Measurements from ENCODE around the gene FZR1.

The FZR1 gene

DNA sequence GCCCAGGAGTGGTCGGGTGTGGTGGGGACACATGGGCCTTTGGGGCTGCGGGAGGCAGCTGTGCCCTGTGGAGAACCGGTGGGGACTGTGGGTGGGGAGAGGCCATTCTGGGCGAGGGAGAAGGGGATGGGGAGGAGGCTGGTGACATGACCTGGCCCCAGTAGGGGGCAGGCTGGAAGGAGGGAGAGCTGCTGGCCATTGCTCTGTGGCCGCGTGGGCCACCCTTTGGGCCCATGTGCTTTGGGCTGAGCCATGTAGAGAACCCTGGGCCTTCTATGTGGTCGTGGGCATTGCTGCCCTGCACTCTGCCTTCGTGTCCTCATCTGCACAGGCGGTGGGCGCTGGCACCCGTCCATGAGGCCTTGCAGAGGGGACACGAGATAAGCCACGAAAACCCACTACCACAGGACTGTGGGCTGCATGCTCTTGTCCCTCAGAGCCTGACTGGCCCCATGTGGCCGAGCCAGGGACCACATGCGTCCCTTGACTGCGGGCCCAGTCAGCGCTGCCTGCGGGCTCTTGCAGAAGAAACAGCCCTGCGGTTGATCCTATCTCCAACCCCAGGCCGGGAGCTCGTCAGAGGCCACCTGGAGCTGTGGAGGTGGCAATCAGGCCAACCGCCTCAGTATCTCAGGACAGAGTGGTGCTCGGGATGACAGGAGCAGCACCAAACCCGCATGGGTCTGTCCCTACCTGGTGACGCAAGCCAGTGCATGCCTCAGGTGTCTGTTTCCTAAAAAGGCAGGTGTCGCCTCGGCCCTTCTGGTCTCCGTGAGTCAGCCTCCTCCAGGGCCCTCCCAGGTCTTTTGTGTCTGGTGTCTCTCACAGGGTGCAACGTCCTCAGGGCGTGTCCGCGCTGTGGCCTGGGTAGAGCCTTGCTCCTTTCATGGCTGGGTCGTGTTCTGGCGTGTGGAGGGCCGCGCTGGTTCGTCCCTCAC is 14.3 kb downstream of the FZR1 start:
- ChIA-PET CTCF (no interaction called here), POLR2A (interaction anchor here (0.7 kb wide), 1 partner anchor 147 kb away, joined by 3 read pairs; no protein-coding TSS in a partner anchor)
- Histone ChIP-seq H3K9me3 (ENCODE audit: control extremely low read depth in 1 of 5, control insufficient read depth in 4 of 5, insufficient read depth in 2 of 5, low read depth in 1 of 5, low read length in 4 of 5) (no peaks in the 10 kb centered on the region), H3K27ac (ENCODE audit: insufficient read depth in 1 of 2, low read depth in 1 of 2, low read length in 2 of 2, poor library complexity in 1 of 2, severe bottlenecking in 2 of 2) (peak overlapping the region in 1 of 2 experiments; percentile 65), H3K27me3 (replicated peaks in 2 of 5; ENCODE audit: control insufficient read depth in 4 of 5, insufficient read depth in 5 of 5, low read length in 4 of 5) (no peaks in the 10 kb centered on the region), H3K4me3 (ENCODE audit: control insufficient read depth in 1 of 7, extremely low read depth in 1 of 7, insufficient read depth in 4 of 7, low read depth in 2 of 7, low read length in 6 of 7) (no peak overlapping the region), H3K4me1 (ENCODE audit: control extremely low read depth in 1 of 4, control insufficient read depth in 4 of 4, insufficient read depth in 4 of 4, low read length in 3 of 4) (peaks cover 0 to 3% (median 1%) of the 10 kb centered on the region in 4 experiments), H3K36me3 (ENCODE audit: control insufficient read depth in 4 of 4, insufficient read depth in 4 of 4, low read length in 3 of 4) (peaks cover 0 to 51% (median 41%) of the 10 kb centered on the region in 4 experiments)
- DNase-seq: peak; percentile 50 to 76 (median 64)
- 89% methylated on average over 31 of the region's 37 CpGs for WGBS (ENCODE audit: insufficient coverage)

GRCh38 chr19:3521104-3521445 is 15.0 kb downstream of the FZR1 start:
- peak; percentile 28 to 39 (median 31) for DNase-seq
- ChIA-PET CTCF (no interaction called here), POLR2A (no interaction called here)
- H3K4me1 ChIP-seq (ENCODE audit: control extremely low read depth in 1 of 4, control insufficient read depth in 4 of 4, insufficient read depth in 4 of 4, low read length in 3 of 4): peaks cover 0 to 3% (median 1%) of the 10 kb centered on the region in 4 experiments
- H3K9me3 ChIP-seq (ENCODE audit: control extremely low read depth in 1 of 5, control insufficient read depth in 4 of 5, insufficient read depth in 2 of 5, low read depth in 1 of 5, low read length in 4 of 5): no peaks in the 10 kb centered on the region
- peaks cover 0 to 57% (median 43%) of the 10 kb centered on the region in 4 experiments for H3K36me3 ChIP-seq (ENCODE audit: control insufficient read depth in 4 of 4, insufficient read depth in 4 of 4, low read length in 3 of 4)
- no peak overlapping the region for H3K4me3 ChIP-seq (ENCODE audit: control insufficient read depth in 1 of 7, extremely low read depth in 1 of 7, insufficient read depth in 4 of 7, low read depth in 2 of 7, low read length in 6 of 7)
- no peaks in the 10 kb centered on the region for H3K27me3 ChIP-seq (replicated peaks in 2 of 5; ENCODE audit: control insufficient read depth in 4 of 5, insufficient read depth in 5 of 5, low read length in 4 of 5)
- 75% methylated on average over 5 of the region's 7 CpGs for WGBS (ENCODE audit: insufficient coverage)
- H3K27ac ChIP-seq (ENCODE audit: insufficient read depth in 1 of 2, low read depth in 1 of 2, low read length in 2 of 2, poor library complexity in 1 of 2, severe bottlenecking in 2 of 2): peak overlapping the region in 1 of 2 experiments; percentile 65

DNA sequence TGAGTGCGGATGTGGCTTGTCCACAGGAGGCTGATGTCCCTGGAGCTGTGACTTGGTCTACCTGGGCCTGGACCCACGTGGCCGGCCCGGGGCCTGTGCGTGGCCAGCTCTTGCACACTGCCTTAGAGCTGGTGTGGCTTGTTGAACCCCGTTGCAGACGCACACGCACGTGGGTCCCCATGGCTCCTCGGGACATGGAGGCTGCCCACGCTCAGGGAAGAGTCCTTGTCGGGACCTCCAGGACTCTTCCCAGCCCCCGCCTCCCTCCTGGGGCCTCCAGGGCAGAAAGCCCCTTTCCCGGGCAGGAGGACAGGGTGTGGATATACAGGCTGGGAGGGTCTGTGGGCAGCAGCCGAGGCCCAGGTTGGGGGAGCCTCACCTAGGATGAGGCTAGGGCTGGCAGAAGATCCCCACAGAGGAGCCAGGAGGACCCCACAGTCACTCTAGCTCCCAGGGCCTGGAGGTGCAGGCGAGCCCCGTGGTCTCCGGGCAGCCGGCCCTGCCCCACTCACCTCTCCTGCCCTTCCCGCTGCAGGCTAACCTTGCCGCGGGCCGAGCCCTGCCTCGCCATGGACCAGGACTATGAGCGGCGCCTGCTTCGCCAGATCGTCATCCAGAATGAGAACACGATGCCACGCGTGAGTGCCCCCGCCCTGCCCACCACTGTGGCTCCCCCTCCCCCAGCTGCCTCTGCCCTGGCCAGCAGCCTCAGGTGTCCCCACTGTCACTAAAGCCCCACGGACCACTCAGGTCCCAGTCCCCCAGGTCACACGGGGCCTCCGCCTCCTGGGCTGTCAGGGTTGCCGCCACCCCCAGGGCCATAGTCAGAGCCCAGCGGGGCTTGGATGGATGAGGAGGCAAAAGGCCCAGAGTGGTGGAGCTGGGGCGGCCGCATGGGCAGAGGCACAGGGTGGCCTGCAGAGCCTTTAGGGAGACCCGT is 16.6 kb downstream of the FZR1 start:
- Histone ChIP-seq H3K36me3 (ENCODE audit: control insufficient read depth in 4 of 4, insufficient read depth in 4 of 4, low read length in 3 of 4) (peaks cover 2 to 70% (median 50%) of the 10 kb centered on the region in 4 experiments), H3K27me3 (replicated peaks in 2 of 5; ENCODE audit: control insufficient read depth in 4 of 5, insufficient read depth in 5 of 5, low read length in 4 of 5) (no peaks in the 10 kb centered on the region), H3K4me3 (ENCODE audit: control insufficient read depth in 1 of 7, extremely low read depth in 1 of 7, insufficient read depth in 4 of 7, low read depth in 2 of 7, low read length in 6 of 7) (no peak overlapping the region), H3K9me3 (ENCODE audit: control extremely low read depth in 1 of 5, control insufficient read depth in 4 of 5, insufficient read depth in 2 of 5, low read depth in 1 of 5, low read length in 4 of 5) (no peaks in the 10 kb centered on the region), H3K4me1 (ENCODE audit: control extremely low read depth in 1 of 4, control insufficient read depth in 4 of 4, insufficient read depth in 4 of 4, low read length in 3 of 4) (peaks cover 0 to 3% (median 1%) of the 10 kb centered on the region in 4 experiments), H3K27ac (ENCODE audit: insufficient read depth in 1 of 2, low read depth in 1 of 2, low read length in 2 of 2, poor library complexity in 1 of 2, severe bottlenecking in 2 of 2) (no peak overlapping the region)
- POLR2A ChIA-PET: no interaction called here
- DNase-seq: no peak
- 96% methylated on average over 39 of the region's 40 CpGs for WGBS (ENCODE audit: insufficient coverage)
- CTCF ChIA-PET: no interaction called here

DNA sequence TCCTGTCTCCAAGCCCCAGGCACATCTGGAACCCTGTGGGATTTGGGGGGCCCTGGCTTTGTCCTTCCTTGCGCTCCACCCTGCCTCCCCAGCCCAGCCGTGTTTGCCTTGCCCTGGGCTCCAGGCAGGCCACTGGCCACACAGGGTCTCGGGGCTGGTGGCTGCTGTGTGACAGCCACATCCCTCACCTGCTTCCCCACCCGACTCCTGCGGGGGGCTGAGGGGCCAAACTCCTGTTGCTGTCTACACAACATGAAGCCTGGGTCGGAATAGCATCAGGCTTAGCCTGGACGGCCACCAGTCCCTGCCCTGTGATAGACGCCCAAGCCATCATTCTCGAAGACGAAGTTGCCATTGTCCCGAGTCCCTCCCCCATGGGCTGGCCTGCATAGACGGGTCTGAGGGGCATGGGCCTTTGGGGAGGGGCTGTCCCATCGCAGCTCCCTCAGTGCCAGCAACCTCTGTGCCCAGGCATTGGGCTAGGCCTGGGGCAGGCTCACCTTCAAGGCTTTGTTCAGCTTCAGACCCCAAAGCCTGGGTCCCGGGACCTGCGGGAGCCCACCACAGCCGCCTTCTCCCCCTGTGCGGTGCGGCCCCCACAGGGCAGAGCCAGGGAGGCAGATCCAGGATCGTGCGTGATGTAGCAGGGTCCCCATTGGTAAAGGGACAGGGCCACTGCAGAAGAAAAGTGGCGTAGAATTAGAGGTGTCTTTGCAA is 17.4 kb downstream of the FZR1 start:
- ChIA-PET CTCF (no interaction called here), POLR2A (no interaction called here)
- Histone ChIP-seq H3K27me3 (replicated peaks in 2 of 5; ENCODE audit: control insufficient read depth in 4 of 5, insufficient read depth in 5 of 5, low read length in 4 of 5) (no peaks in the 10 kb centered on the region), H3K36me3 (ENCODE audit: control insufficient read depth in 4 of 4, insufficient read depth in 4 of 4, low read length in 3 of 4) (peaks cover 4 to 75% (median 55%) of the 10 kb centered on the region in 4 experiments), H3K4me1 (ENCODE audit: control extremely low read depth in 1 of 4, control insufficient read depth in 4 of 4, insufficient read depth in 4 of 4, low read length in 3 of 4) (peaks cover 0 to 3% (median 1%) of the 10 kb centered on the region in 4 experiments), H3K9me3 (ENCODE audit: control extremely low read depth in 1 of 5, control insufficient read depth in 4 of 5, insufficient read depth in 2 of 5, low read depth in 1 of 5, low read length in 4 of 5) (no peaks in the 10 kb centered on the region), H3K4me3 (ENCODE audit: control insufficient read depth in 1 of 7, extremely low read depth in 1 of 7, insufficient read depth in 4 of 7, low read depth in 2 of 7, low read length in 6 of 7) (no peak overlapping the region), H3K27ac (ENCODE audit: insufficient read depth in 1 of 2, low read depth in 1 of 2, low read length in 2 of 2, poor library complexity in 1 of 2, severe bottlenecking in 2 of 2) (no peak overlapping the region)
- 92% methylated on average over 20 of the region's 21 CpGs for WGBS (ENCODE audit: insufficient coverage)
- no peak for DNase-seq

DNA sequence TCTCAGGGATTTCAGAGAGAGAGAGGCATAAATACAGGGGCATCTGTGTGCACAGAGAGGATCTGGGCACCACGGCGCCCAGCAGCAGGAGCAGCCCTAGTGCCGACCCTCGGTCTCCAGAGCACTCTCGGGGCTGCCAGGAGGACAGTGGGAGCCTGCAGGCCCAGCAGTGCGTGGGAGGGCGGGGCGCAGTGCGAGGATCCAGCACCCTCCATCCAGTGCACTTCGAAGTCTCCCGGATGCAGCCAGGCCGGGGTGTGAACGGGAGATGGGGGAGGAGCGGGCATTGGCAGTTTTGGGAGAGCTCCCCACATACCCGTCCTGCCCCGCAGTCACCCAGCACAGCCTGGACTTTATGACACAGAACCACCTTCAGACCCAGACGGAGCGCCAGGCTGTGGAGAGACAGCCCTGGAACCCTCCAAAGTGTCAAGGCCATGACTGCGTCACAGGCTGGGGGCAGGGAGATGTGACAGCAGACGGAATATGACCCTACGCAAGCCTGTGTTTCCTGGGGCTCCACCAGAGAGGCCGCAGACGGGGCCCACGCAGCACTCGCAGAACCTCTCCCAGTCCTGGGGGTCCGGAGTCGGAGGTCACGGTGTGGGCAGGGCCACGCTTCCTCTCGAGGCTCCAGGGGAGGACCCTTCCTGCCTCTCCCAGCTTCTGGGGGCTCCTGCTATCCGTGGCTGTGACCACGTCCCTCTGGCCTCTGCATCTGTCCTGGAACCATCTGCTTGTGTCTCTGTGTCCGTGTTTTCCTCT is 18.1 kb downstream of the FZR1 start:
- no peak overlapping the region for H3K4me3 ChIP-seq (ENCODE audit: control insufficient read depth in 1 of 7, extremely low read depth in 1 of 7, insufficient read depth in 4 of 7, low read depth in 2 of 7, low read length in 6 of 7)
- no peaks in the 10 kb centered on the region for H3K27me3 ChIP-seq (replicated peaks in 2 of 5; ENCODE audit: control insufficient read depth in 4 of 5, insufficient read depth in 5 of 5, low read length in 4 of 5)
- POLR2A ChIA-PET: no interaction called here
- H3K4me1 ChIP-seq (ENCODE audit: control extremely low read depth in 1 of 4, control insufficient read depth in 4 of 4, insufficient read depth in 4 of 4, low read length in 3 of 4): peaks cover 0 to 3% (median 1%) of the 10 kb centered on the region in 4 experiments
- H3K36me3 ChIP-seq (ENCODE audit: control insufficient read depth in 4 of 4, insufficient read depth in 4 of 4, low read length in 3 of 4): peaks cover 4 to 71% (median 53%) of the 10 kb centered on the region in 4 experiments
- no peak for DNase-seq
- no peaks in the 10 kb centered on the region for H3K9me3 ChIP-seq (ENCODE audit: control extremely low read depth in 1 of 5, control insufficient read depth in 4 of 5, insufficient read depth in 2 of 5, low read depth in 1 of 5, low read length in 4 of 5)
- no peak overlapping the region for H3K27ac ChIP-seq (ENCODE audit: insufficient read depth in 1 of 2, low read depth in 1 of 2, low read length in 2 of 2, poor library complexity in 1 of 2, severe bottlenecking in 2 of 2)
- WGBS (ENCODE audit: insufficient coverage): 98% methylated on average over 21 of the region's 33 CpGs
- CTCF ChIA-PET: no interaction called here

GRCh38 chr19:3524904-3525451 is 18.9 kb downstream of the FZR1 start:
- H3K27me3 ChIP-seq (replicated peaks in 2 of 5; ENCODE audit: control insufficient read depth in 4 of 5, insufficient read depth in 5 of 5, low read length in 4 of 5): no peaks in the 10 kb centered on the region
- peaks cover 4 to 66% (median 48%) of the 10 kb centered on the region in 4 experiments for H3K36me3 ChIP-seq (ENCODE audit: control insufficient read depth in 4 of 4, insufficient read depth in 4 of 4, low read length in 3 of 4)
- no peak overlapping the region for H3K4me3 ChIP-seq (ENCODE audit: control insufficient read depth in 1 of 7, extremely low read depth in 1 of 7, insufficient read depth in 4 of 7, low read depth in 2 of 7, low read length in 6 of 7)
- DNase-seq: no peak
- ChIA-PET POLR2A (no interaction called here), CTCF (no interaction called here)
- WGBS (ENCODE audit: insufficient coverage): over 99% methylated on average over 13 of the region's 20 CpGs
- no peak overlapping the region for H3K27ac ChIP-seq (ENCODE audit: insufficient read depth in 1 of 2, low read depth in 1 of 2, low read length in 2 of 2, poor library complexity in 1 of 2, severe bottlenecking in 2 of 2)
- H3K9me3 ChIP-seq (ENCODE audit: control extremely low read depth in 1 of 5, control insufficient read depth in 4 of 5, insufficient read depth in 2 of 5, low read depth in 1 of 5, low read length in 4 of 5): no peaks in the 10 kb centered on the region
- H3K4me1 ChIP-seq (ENCODE audit: control extremely low read depth in 1 of 4, control insufficient read depth in 4 of 4, insufficient read depth in 4 of 4, low read length in 3 of 4): peaks cover 0 to 2% (median under 1%) of the 10 kb centered on the region in 4 experiments
